RWPE2 (cell line): ENCODE data around the gene PCDHGB3.
"Not testable (repeated sequence)": the region's sequence is repeated elsewhere in the genome, so short reads cannot be mapped to it uniquely, and the experiment has no call there.

Source experiments
- ATAC-seq: fragments of 200-7000 bp; cut with Tn5 transposase; 3 replicates; pipeline ENCODE4 v1.9.1; 2021; ENCODE audit warnings: low read depth
- DNase-seq: peaks from one replicate; pipeline ENCODE4 v3.0.0-alpha.2; 2020; ENCODE audit warnings: low spot score
- H3K27ac ChIP-seq: fragments of 450-650 bp; 2 replicates; pipeline ENCODE4 v1.5.1; 2017; ENCODE audit warnings: mild to moderate bottlenecking; ENCODE audit not compliant: poor library complexity, severe bottlenecking
- H3K27me3 ChIP-seq: fragments of 250-450 bp; sonication (Bioruptor Pico); 2 replicates; pipeline ENCODE4 v1.5.1; 2021; ENCODE audit warnings: mild to moderate bottlenecking, moderate library complexity; ENCODE audit not compliant: insufficient read depth, poor library complexity, severe bottlenecking
- H3K36me3 ChIP-seq: fragments of 250-450 bp; sonication (Bioruptor Pico); 2 replicates; pipeline ENCODE4 v1.5.1; 2020; ENCODE audit warnings: low read depth, mild to moderate bottlenecking, moderate library complexity
- H3K4me1 ChIP-seq: fragments of 250-450 bp; sonication (Bioruptor Pico); 2 replicates; pipeline ENCODE4 v1.5.1; 2021; ENCODE audit warnings: mild to moderate bottlenecking, moderate library complexity; ENCODE audit not compliant: insufficient read depth, poor library complexity, severe bottlenecking
- H3K4me3 ChIP-seq: fragments of 250-450 bp; sonication (Bioruptor Pico); 2 replicates; pipeline ENCODE4 v1.5.1; 2021; ENCODE audit warnings: mild to moderate bottlenecking, moderate library complexity; ENCODE audit not compliant: severe bottlenecking
- H3K9me3 ChIP-seq: fragments of 250-450 bp; sonication (Bioruptor Pico); 2 replicates; pipeline ENCODE4 v1.5.1; 2021; ENCODE audit warnings: mild to moderate bottlenecking, moderate library complexity; ENCODE audit not compliant: severe bottlenecking
- TF ChIP-seq, protein P1 (sequence below): fragments of 450-650 bp; IDR thresholded peaks from one replicate; pipeline ENCODE4 v1.5.1; 2017; ENCODE audit warnings: mild to moderate bottlenecking, moderate library complexity; ENCODE audit not compliant: poor library complexity, severe bottlenecking

PCDHGB3 gene

DNA sequence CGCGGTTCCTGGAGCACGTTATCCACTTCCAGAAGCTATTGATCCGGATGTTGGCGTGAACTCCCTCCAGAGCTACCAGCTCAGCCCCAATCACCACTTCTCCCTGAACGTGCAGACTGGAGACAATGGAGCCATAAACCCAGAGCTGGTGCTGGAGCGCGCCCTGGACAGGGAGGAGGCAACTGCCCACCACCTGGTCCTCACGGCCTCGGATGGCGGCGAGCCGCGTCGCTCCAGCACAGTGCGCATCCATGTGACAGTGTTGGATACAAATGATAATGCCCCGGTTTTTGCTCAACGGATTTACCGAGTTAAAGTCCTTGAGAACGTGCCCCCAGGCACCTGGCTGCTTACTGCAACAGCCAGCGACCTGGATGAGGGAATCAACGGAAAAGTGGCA, 33.3 kb downstream of the PCDHGB3 start:
- Histone ChIP-seq H3K4me3 (no peak overlapping the region), H3K9me3 (peaks cover 33% of the 10 kb centered on the region), H3K4me1 (peaks cover 3% of the 10 kb centered on the region), H3K36me3 (peaks cover 14% of the 10 kb centered on the region), H3K27me3 (peaks cover 16% of the 10 kb centered on the region), H3K27ac (no peak overlapping the region)
- TF ChIP-seq, protein P1, sequence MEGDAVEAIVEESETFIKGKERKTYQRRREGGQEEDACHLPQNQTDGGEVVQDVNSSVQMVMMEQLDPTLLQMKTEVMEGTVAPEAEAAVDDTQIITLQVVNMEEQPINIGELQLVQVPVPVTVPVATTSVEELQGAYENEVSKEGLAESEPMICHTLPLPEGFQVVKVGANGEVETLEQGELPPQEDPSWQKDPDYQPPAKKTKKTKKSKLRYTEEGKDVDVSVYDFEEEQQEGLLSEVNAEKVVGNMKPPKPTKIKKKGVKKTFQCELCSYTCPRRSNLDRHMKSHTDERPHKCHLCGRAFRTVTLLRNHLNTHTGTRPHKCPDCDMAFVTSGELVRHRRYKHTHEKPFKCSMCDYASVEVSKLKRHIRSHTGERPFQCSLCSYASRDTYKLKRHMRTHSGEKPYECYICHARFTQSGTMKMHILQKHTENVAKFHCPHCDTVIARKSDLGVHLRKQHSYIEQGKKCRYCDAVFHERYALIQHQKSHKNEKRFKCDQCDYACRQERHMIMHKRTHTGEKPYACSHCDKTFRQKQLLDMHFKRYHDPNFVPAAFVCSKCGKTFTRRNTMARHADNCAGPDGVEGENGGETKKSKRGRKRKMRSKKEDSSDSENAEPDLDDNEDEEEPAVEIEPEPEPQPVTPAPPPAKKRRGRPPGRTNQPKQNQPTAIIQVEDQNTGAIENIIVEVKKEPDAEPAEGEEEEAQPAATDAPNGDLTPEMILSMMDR = no peak
- no peak for ATAC-seq
- no peak for DNase-seq

DNA sequence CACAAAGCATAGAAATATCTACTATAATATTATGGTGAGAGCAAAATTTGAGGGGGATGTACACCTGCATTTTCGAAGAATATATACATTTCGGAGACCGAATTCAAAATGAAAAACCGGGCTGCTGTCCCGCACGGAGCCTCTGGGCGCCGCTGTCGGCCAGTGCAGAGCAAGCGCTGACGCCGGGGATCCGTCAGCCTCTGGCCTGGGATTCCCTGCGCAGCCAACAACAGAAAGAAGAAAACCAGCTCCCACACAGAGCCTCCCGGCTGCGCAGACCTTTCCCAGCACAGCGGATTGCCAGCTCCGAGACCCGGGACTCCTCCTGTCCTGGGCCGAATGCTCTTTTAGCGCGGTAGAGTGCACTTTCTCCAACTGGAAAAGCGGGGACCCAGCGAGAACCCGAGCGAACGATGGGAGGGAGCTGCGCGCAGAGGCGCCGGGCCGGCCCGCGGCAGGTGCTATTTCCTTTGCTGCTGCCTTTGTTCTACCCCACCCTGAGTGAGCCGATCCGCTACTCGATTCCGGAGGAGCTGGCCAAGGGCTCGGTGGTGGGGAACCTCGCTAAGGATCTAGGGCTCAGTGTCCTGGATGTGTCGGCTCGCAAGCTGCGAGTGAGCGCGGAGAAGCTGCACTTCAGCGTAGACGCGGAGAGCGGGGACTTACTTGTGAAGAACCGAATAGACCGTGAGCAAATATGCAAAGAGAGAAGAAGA, 37.9 kb downstream of the PCDHGB3 start, which contains the start of gene PCDHGB6:
Gene PCDHGB6, plus strand, starts transcription at position 232 of the 716 bp plus-strand sequence. Its CDS starts 182 bp downstream, at position 414.
- H3K4me1 ChIP-seq, H3K27me3 ChIP-seq, H3K36me3 ChIP-seq, DNase-seq, H3K27ac ChIP-seq: not testable (repeated sequence)
- Histone ChIP-seq H3K4me3 (peak within 1 kb of the TSS; percentile 9), H3K9me3 (peaks cover 21% of the 10 kb centered on the region)
- peak; percentile 73; the same call in 2 of the 3 replicates for ATAC-seq
- TF ChIP-seq, protein P1 = peak; percentile 60

DNA sequence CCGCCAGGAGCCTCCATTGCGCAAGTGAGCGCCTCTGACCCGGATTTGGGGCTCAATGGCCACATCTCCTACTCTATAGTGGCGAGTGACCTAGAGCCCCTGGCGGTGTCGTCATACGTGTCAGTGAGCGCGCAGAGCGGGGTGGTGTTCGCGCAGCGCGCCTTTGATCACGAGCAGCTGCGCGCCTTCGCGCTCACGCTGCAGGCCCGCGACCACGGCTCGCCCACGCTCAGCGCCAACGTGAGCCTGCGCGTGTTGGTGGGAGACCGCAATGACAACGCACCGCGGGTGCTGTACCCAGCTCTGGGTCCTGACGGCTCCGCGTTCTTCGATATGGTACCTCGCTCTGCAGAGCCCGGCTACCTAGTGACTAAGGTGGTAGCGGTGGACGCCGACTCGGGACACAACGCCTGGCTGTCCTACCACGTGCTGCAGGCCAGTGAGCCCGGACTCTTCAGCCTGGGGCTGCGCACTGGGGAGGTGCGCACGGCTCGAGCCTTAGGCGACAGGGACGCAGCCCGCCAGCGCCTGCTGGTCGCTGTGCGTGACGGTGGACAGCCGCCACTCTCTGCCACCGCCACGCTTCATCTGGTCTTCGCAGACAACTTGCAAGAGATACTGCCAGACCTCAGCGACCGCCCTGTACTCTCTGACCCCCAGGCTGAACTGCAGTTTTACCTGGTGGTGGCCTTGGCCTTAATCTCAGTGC, 39.7 kb downstream of the PCDHGB3 start:
- H3K9me3 ChIP-seq = peaks cover 32% of the 10 kb centered on the region
- H3K4me1 ChIP-seq = peaks cover 3% of the 10 kb centered on the region
- H3K27me3 ChIP-seq = peaks cover 4% of the 10 kb centered on the region
- no peak overlapping the region for H3K4me3 ChIP-seq
- ATAC-seq = no peak
- DNase-seq = no peak
- H3K27ac ChIP-seq = no peak overlapping the region
- no peaks in the 10 kb centered on the region for H3K36me3 ChIP-seq
- TF ChIP-seq, protein P1 = no peak

DNA sequence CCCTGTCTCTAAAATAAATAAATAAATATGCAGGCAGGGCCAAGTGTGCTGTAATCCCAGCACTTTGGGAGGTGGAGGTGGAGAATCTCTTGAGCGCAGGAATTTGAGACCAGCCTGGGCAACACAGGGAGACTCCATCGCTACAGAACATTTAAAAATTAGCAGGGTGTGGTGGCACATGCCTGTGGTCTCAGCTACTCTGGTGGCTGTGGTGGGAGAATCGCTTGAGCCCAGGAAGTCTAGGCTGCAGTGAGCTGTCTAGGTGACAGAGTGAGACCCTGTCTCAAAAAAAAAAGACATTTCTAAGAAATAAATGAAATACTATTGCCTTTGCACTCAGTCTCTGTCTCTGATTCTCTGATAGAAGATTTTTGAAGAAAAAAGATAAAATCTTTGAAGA, 41.5 kb downstream of the PCDHGB3 start:
- TF ChIP-seq, protein P1 = no peak
- DNase-seq (no peak), ATAC-seq (no peak)
- H3K36me3 ChIP-seq = 0 out of 2 replicates have a peak, but pooled peaks cover under 1% of the 10 kb centered on the region
- H3K9me3 ChIP-seq = peaks cover 32% of the 10 kb centered on the region
- H3K27me3 ChIP-seq = peaks cover 4% of the 10 kb centered on the region
- H3K4me1 ChIP-seq = peaks cover 3% of the 10 kb centered on the region
- H3K4me3 ChIP-seq = no peak overlapping the region
- H3K27ac ChIP-seq = no peak overlapping the region
